Stimulated activated CD4-positive, alpha-beta T cell treated with anti-CD3 and anti-CD28 coated beads, Interleukin-2, amount 100 ng/mL, for 24 hours (primary cell): Measurements from ENCODE around the gene C22orf31.
A peak's percentile ranks its signal among the peaks of the same experiment; 100 is the strongest.

Experiments
- DNase-seq, 2 donors: peaks; one replicate each; pipeline ENCODE4 v3.0.0-alpha.2; 2020

Gene C22orf31

GRCh38 chr22:29080106-29080975, 18.7 kb upstream of the C22orf31 start:
- no peak for DNase-seq

GRCh38 chr22:29079218-29079901, 17.7 kb upstream of the C22orf31 start:
- no peak for DNase-seq

GRCh38 chr22:29078869-29079207, 17.2 kb upstream of the C22orf31 start:
- no peak for DNase-seq

- DNase-seq = no peak
These were observed 16.6 kb upstream of the C22orf31 start for GRCh38 chr22:29078036-29078868.

- no peak for DNase-seq
These were observed 12.7 kb upstream of the C22orf31 start for GRCh38 chr22:29074276-29074772.

GRCh38 chr22:29073618-29074275, 12.1 kb upstream of the C22orf31 start:
- DNase-seq = peak; percentile 21 to 23

- no peak for DNase-seq
These were observed 11.5 kb upstream of the C22orf31 start, which contains the start of gene KREMEN1 for GRCh38 chr22:29072979-29073617. KREMEN1 (plus strand) TSS chr22:29073035; CDS start chr22:29073131, 96 bp downstream.

- peak; percentile 81 to 90 for DNase-seq
These were observed 10.8 kb upstream of the C22orf31 start for GRCh38 chr22:29072193-29072978.

- DNase-seq = peak; percentile 29 to 56
These were observed 9.8 kb upstream of the C22orf31 start for GRCh38 chr22:29071261-29072045.

- no peak for DNase-seq
These were observed 8.9 kb upstream of the C22orf31 start for GRCh38 chr22:29070490-29070889.

- no peak for DNase-seq
These were observed 7.8 kb upstream of the C22orf31 start for GRCh38 chr22:29069463-29069862.

- no peak for DNase-seq
These were observed 4.0 kb upstream of the C22orf31 start for GRCh38 chr22:29065468-29066190.

- DNase-seq = no peak
These were observed 723 bp upstream of the C22orf31 start for GRCh38 chr22:29062286-29062821.

GRCh38 chr22:29060931-29061330, 700 bp downstream of the C22orf31 start:
- DNase-seq = no peak

- DNase-seq = no peak
These were observed 1.3 kb downstream of the C22orf31 start for GRCh38 chr22:29060251-29060869.

GRCh38 chr22:29056472-29056871, 5.2 kb downstream of the C22orf31 start:
- no peak for DNase-seq

- DNase-seq = no peak
These were observed 6.3 kb downstream of the C22orf31 start for GRCh38 chr22:29055192-29055830.

- no peak for DNase-seq
These were observed 7.3 kb downstream of the C22orf31 start for GRCh38 chr22:29054251-29054767.
